Measurements from ENCODE around the gene CCDC7. TPM values are rescaled to one million over a fixed set of nuclear protein-coding genes. Genes with fewer than 3 reads are reported as not detected.

CCDC7 gene
- total and polyA plus RNA-seq, 10 of the 15 experiments (the other 5 are each of a cell fraction or from before 2014, with no cell fraction given): 1.8 to 5.6 (median 3.4) TPM

DNA sequence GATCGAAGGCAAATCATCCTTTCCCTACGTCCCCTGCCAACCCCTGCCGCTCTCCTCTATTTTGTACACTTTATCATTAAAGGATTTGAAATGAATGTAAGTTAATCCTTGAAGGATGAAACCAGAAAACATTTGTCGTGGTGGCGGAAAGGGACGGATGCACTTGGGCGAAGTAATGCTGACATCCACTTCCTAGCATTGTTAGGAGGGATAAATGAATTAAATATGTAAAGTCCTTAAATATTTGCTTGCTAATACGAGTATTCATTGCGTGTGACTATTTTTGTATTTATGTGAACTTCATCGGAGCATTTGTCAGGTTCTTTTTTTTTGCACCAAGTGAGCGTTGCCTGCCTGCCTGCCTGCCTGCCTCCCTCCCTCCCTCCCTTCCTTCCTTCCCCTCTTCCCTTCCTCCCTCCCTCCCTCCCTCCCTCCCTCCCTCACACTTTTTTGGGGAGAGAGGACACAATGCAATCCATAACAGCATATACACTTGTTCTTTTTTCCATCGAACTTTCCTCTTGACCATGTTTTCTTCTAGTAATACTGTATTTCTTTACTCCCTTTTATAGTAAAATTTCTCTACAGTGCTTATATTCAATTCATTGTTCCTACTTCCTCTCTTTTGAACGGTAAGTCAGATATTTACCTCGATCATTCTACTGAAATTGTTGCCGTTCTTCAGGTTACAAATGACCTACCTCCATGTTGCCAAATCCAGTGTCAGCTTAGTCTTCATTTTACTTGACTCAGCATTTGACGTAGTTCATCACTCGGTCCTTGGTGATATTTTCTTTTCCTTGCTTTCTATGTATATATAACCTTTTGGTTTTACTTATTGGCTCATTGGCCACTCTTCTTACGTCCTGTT, 831 bp downstream of the CCDC7 start:
- TF ChIP-seq, protein P1, sequence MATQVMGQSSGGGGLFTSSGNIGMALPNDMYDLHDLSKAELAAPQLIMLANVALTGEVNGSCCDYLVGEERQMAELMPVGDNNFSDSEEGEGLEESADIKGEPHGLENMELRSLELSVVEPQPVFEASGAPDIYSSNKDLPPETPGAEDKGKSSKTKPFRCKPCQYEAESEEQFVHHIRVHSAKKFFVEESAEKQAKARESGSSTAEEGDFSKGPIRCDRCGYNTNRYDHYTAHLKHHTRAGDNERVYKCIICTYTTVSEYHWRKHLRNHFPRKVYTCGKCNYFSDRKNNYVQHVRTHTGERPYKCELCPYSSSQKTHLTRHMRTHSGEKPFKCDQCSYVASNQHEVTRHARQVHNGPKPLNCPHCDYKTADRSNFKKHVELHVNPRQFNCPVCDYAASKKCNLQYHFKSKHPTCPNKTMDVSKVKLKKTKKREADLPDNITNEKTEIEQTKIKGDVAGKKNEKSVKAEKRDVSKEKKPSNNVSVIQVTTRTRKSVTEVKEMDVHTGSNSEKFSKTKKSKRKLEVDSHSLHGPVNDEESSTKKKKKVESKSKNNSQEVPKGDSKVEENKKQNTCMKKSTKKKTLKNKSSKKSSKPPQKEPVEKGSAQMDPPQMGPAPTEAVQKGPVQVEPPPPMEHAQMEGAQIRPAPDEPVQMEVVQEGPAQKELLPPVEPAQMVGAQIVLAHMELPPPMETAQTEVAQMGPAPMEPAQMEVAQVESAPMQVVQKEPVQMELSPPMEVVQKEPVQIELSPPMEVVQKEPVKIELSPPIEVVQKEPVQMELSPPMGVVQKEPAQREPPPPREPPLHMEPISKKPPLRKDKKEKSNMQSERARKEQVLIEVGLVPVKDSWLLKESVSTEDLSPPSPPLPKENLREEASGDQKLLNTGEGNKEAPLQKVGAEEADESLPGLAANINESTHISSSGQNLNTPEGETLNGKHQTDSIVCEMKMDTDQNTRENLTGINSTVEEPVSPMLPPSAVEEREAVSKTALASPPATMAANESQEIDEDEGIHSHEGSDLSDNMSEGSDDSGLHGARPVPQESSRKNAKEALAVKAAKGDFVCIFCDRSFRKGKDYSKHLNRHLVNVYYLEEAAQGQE (IDR thresholded peaks at IDR 0.05; ENCODE audit: low read depth, low read length): no peak
- no peak for TF ChIP-seq SMAD1 (IDR thresholded peaks at IDR 0.05; ENCODE audit: low read depth, partially characterized antibody)
- TF ChIP-seq SUZ12 (IDR thresholded peaks at IDR 0.05; ENCODE audit: unreplicated experiment): no peak
- TF ChIP-seq NFIC (IDR thresholded peaks at IDR 0.05; ENCODE audit: low read depth, low read length): 0 out of 2 replicates have a peak, but pooled peaks have one; percentile 36
- TF ChIP-seq ZSCAN29 (IDR thresholded peaks at IDR 0.05): no peak
- TF ChIP-seq WRNIP1 (IDR thresholded peaks at IDR 0.05; ENCODE audit: borderline replicate concordance, low read depth, low read length): 0 out of 2 replicates have a peak, but pooled peaks have one; percentile 13
- TF ChIP-seq, protein P2, sequence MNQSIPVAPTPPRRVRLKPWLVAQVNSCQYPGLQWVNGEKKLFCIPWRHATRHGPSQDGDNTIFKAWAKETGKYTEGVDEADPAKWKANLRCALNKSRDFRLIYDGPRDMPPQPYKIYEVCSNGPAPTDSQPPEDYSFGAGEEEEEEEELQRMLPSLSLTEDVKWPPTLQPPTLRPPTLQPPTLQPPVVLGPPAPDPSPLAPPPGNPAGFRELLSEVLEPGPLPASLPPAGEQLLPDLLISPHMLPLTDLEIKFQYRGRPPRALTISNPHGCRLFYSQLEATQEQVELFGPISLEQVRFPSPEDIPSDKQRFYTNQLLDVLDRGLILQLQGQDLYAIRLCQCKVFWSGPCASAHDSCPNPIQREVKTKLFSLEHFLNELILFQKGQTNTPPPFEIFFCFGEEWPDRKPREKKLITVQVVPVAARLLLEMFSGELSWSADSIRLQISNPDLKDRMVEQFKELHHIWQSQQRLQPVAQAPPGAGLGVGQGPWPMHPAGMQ (IDR thresholded peaks at IDR 0.05; ENCODE audit: borderline replicate concordance): no peak
- no peak for TF ChIP-seq ZNF622 (IDR thresholded peaks at IDR 0.05)
- no peak for TF ChIP-seq KDM1A (IDR thresholded peaks at IDR 0.05; ENCODE audit: borderline replicate concordance)
- no peak for TF ChIP-seq BACH1 (IDR thresholded peaks at IDR 0.05; ENCODE audit: borderline replicate concordance)
- TF ChIP-seq IRF4 (IDR thresholded peaks at IDR 0.05; ENCODE audit: low read depth, low read length): no peak
- WGBS (ENCODE audit: insufficient coverage, insufficient replicate concordance, low lambda C conversion rate, missing lambda C conversion rate): 4% methylated on average over 18 of the region's 18 CpGs
- peak; percentile 9 for DNase-seq (ENCODE audit: low read depth, low spot score)
- H3K27me3 ChIP-seq (replicated peaks in 1 of 2; ENCODE audit: control insufficient read depth in 2 of 2, insufficient read depth in 2 of 2, low read length in 1 of 2): no peaks in the 10 kb centered on the region
- H2AFZ ChIP-seq (ENCODE audit: control insufficient read depth, low read depth, low read length): peak overlapping the region; percentile 94
- FAIRE-seq: peak; percentile 90
- ATAC-seq: peak; percentile 12
- ChIA-PET POLR2A (interaction anchor here (1.3 kb wide), 1 partner anchor 68 kb away, joined by 9 read pairs; no protein-coding TSS in a partner anchor), RAD21 (ENCODE audit: unreplicated experiment) (interaction anchor here (0.8 to 1.9 kb wide), 5 partner anchors 12 to 562 kb away, joined by 3 to 6 read pairs (median 5); no protein-coding TSS in a partner anchor), CTCF (interaction anchor here (2.2 kb wide), 1 partner anchor 68 kb away, joined by 9 read pairs; no protein-coding TSS in a partner anchor), SMC1A (ENCODE audit: uncharacterized antibody, unreplicated experiment) (interaction anchor here (1.8 kb wide), 1 partner anchor 68 kb away, joined by 8 read pairs; no protein-coding TSS in a partner anchor)
- in situ Hi-C loops (cut with MboI): no loop called here
- peaks cover 6% of the 10 kb centered on the region for H3K79me2 ChIP-seq (ENCODE audit: control insufficient read depth, insufficient read depth, low read length)
- H3K4me2 ChIP-seq (ENCODE audit: control insufficient read depth, insufficient read depth): peak overlapping the region; percentile 74
- peak overlapping the region; percentile 97 for H3K4me3 ChIP-seq
- H4K20me1 ChIP-seq (ENCODE audit: control insufficient read depth, insufficient read depth): no peaks in the 10 kb centered on the region
- no peaks in the 10 kb centered on the region; a peak in 1 of 4 replicates for H3K36me3 ChIP-seq (ENCODE audit: control insufficient read depth in 2 of 2, insufficient read depth in 2 of 2, low read length in 1 of 2)
- peak overlapping the region; percentile 99 for H3K27ac ChIP-seq (ENCODE audit: control insufficient read depth, insufficient read depth)
- intact Hi-C loops (cut with micrococcal nuclease; ENCODE audit: unreplicated experiment): loop anchor here (1.0 to 10.0 kb wide), 3 partner anchors 68 to 508 kb away; no protein-coding TSS in a partner anchor
- H3K9ac ChIP-seq (ENCODE audit: control insufficient read depth, insufficient read depth, low read length): peak overlapping the region; percentile 99
- no peaks in the 10 kb centered on the region for H3K4me1 ChIP-seq (ENCODE audit: control insufficient read depth, insufficient read depth, low read length)
- BruUV-seq (replicated peaks): no TSS peak
- no peaks in the 10 kb centered on the region for H3K9me3 ChIP-seq (replicated peaks; ENCODE audit: control insufficient read depth, insufficient read depth, low read length)
